Measurements from ENCODE around the gene KITLG. TPM values are rescaled to one million over a fixed set of nuclear protein-coding genes. Genes with fewer than 3 reads are reported as not detected.
"Not testable (repeated sequence)": the region's sequence is repeated elsewhere in the genome, so short reads cannot be mapped to it uniquely, and the experiment has no call there.

Gene KITLG
- total RNA-seq = 10 to 100 TPM; 21.8 to 25.0 TPM
- 12.2 TPM for polyA plus RNA-seq (ENCODE audit: insufficient read depth, low read depth, low replicate concordance)
- long read RNA-seq, donor 1, full-length matches to known transcripts = 9 of 9 reads
- long read RNA-seq, donor 1, partial matches to known transcripts = 0 of 9 reads
- long read RNA-seq, donor 1, other reads (novel, unspliced or antisense) = 0 of 9 reads
- long read RNA-seq, donor 2, full-length matches to known transcripts = 5 of 5 reads
- long read RNA-seq, donor 2, partial matches to known transcripts = 0 of 5 reads
- long read RNA-seq, donor 2, other reads (novel, unspliced or antisense) = 0 of 5 reads

- Histone ChIP-seq H3K36me3 (ENCODE audit: low read depth, missing control alignments) (no peaks in the 10 kb centered on the region), H3K27ac (peak within 1 kb of the TSS; percentile 47 to 79), H3K27me3 (no peaks in the 10 kb centered on the region), H3K4me1 (peaks cover 6% of the 10 kb centered on the region), H3K4me3 (peak within 1 kb of the TSS; percentile 69 to 80), H3K9me3 (no peaks in the 10 kb centered on the region)
- DNase-seq = peak; percentile 89
- WGBS, 2 donors = 1 to 3% methylated on average over 35 to 68 of the region's 73 CpGs
- TF ChIP-seq CTCF (IDR thresholded peaks at IDR 0.05) (no peak), POLR2A (IDR thresholded peaks at IDR 0.05) (no peak)
- intact Hi-C loops (cut with DNase I; ENCODE audit: low total_unique reads) = no loop called here
Observed at GRCh38 chr12:88580051-88580871, at the start of gene KITLG. KITLG (minus strand) TSS chr12:88580471; CDS start chr12:88580278, 193 bp downstream.

GRCh38 chr12:88628856-88629509 lies 48.7 kb upstream of the KITLG start:
- Histone ChIP-seq H3K27ac (no peak overlapping the region), H3K4me3 (no peak overlapping the region), H3K9me3 (no peaks in the 10 kb centered on the region), H3K27me3 (no peaks in the 10 kb centered on the region), H3K36me3 (ENCODE audit: low read depth, missing control alignments) (no peaks in the 10 kb centered on the region), H3K4me1 (no peaks in the 10 kb centered on the region)
- intact Hi-C loops (cut with DNase I; ENCODE audit: low total_unique reads) = no loop called here
- DNase-seq = peak; percentile 18
- TF ChIP-seq POLR2A (IDR thresholded peaks at IDR 0.05) (no peak), CTCF (IDR thresholded peaks at IDR 0.05) (no peak)
- 62 to 82% methylated on average over 2 of the region's 2 CpGs for WGBS, 2 donors

- WGBS, 2 donors = 91 to 93% methylated on average over 1 of the region's 1 CpG
- H3K4me1 ChIP-seq; H3K4me3 ChIP-seq; H3K27me3 ChIP-seq; intact Hi-C loops (cut with DNase I; ENCODE audit: low total_unique reads); H3K27ac ChIP-seq; H3K36me3 ChIP-seq (ENCODE audit: low read depth, missing control alignments); H3K9me3 ChIP-seq; DNase-seq: not testable (repeated sequence)
Observed at GRCh38 chr12:88628035-88628434, 47.8 kb upstream of the KITLG start.

- no peak for DNase-seq
- WGBS, 2 donors = 89 to 90% methylated on average over 1 of the region's 1 CpG
- intact Hi-C loops (cut with DNase I; ENCODE audit: low total_unique reads) = no loop called here
- H3K36me3 ChIP-seq (ENCODE audit: low read depth, missing control alignments) = no peaks in the 10 kb centered on the region
- H3K27ac ChIP-seq = no peak overlapping the region
- H3K9me3 ChIP-seq = no peaks in the 10 kb centered on the region
- TF ChIP-seq POLR2A (IDR thresholded peaks at IDR 0.05) (no peak), CTCF (IDR thresholded peaks at IDR 0.05) (no peak)
- H3K27me3 ChIP-seq = no peaks in the 10 kb centered on the region
- no peak overlapping the region for H3K4me3 ChIP-seq
- no peaks in the 10 kb centered on the region for H3K4me1 ChIP-seq
Observed at GRCh38 chr12:88627501-88627900, 47.2 kb upstream of the KITLG start.

- H3K36me3 ChIP-seq (ENCODE audit: low read depth, missing control alignments) = no peaks in the 10 kb centered on the region
- no peak overlapping the region for H3K27ac ChIP-seq
- H3K27me3 ChIP-seq = no peaks in the 10 kb centered on the region
- TF ChIP-seq POLR2A (IDR thresholded peaks at IDR 0.05) = no peak
- H3K4me3 ChIP-seq = no peak overlapping the region
- H3K4me1 ChIP-seq = no peaks in the 10 kb centered on the region
- 72 to 75% methylated on average over 7 of the region's 7 CpGs for WGBS, 2 donors
- DNase-seq = no peak
- H3K9me3 ChIP-seq = no peaks in the 10 kb centered on the region
- intact Hi-C loops (cut with DNase I; ENCODE audit: low total_unique reads) = no loop called here
Observed at GRCh38 chr12:88625356-88625755, 45.1 kb upstream of the KITLG start.

All from testis (tissue), 5 donors.